ENCODE data around the gene GPRIN1.

Gene GPRIN1

GRCh38 chr5:176568657-176569056 lies 41.3 kb downstream of the GPRIN1 start:
- Histone ChIP-seq H2AFZ (ENCODE audit: low read depth, low read length, severe bottlenecking) (no peak overlapping the region), H3K9me2 (replicated peaks; ENCODE audit: insufficient read depth, low read length) (no peaks in the 10 kb centered on the region), H3K79me2 (ENCODE audit: insufficient read depth, low read length) (no peaks in the 10 kb centered on the region), H3K9me3 (ENCODE audit: insufficient read depth, low read length) (no peaks in the 10 kb centered on the region), H3K36me3 (ENCODE audit: low read length) (no peaks in the 10 kb centered on the region), H4K20me1 (ENCODE audit: low read depth, low read length) (no peaks in the 10 kb centered on the region), H3K4me3 (ENCODE audit: insufficient read depth, low read length, poor library complexity, severe bottlenecking) (no peak overlapping the region), H3K9ac (ENCODE audit: low read length) (no peak overlapping the region), H3K27me3 (ENCODE audit: low read length) (no peaks in the 10 kb centered on the region), H3F3A (ENCODE audit: insufficient read depth) (no peaks in the 10 kb centered on the region), H3K27ac (ENCODE audit: low read depth, low read length) (no peak overlapping the region), H3K4me2 (ENCODE audit: low read depth, low read length, poor library complexity, severe bottlenecking) (no peak overlapping the region)
- TF ChIP-seq CTCF (IDR thresholded peaks at IDR 0.05; ENCODE audit: insufficient read depth, low read length, poor library complexity, severe bottlenecking) (no peak), EZH2phosphoT487 (conservative IDR thresholded peaks at IDR 0.05; ENCODE audit: low read length) (no peak)

GRCh38 chr5:176565760-176566288 lies 44.1 kb downstream of the GPRIN1 start:
- no peak for TF ChIP-seq EZH2phosphoT487 (conservative IDR thresholded peaks at IDR 0.05; ENCODE audit: low read length)
- TF ChIP-seq CTCF (IDR thresholded peaks at IDR 0.05; ENCODE audit: insufficient read depth, low read length, poor library complexity, severe bottlenecking), result no peak
- H3K9me3 ChIP-seq (ENCODE audit: insufficient read depth, low read length), result no peaks in the 10 kb centered on the region
- H4K20me1 ChIP-seq (ENCODE audit: low read depth, low read length), result no peaks in the 10 kb centered on the region
- no peak overlapping the region for H3K27ac ChIP-seq (ENCODE audit: low read depth, low read length)
- H3K4me2 ChIP-seq (ENCODE audit: low read depth, low read length, poor library complexity, severe bottlenecking), result no peak overlapping the region
- H3K9me2 ChIP-seq (replicated peaks; ENCODE audit: insufficient read depth, low read length), result no peaks in the 10 kb centered on the region
- H3K79me2 ChIP-seq (ENCODE audit: insufficient read depth, low read length), result no peaks in the 10 kb centered on the region
- no peak overlapping the region for H3K4me3 ChIP-seq (ENCODE audit: insufficient read depth, low read length, poor library complexity, severe bottlenecking)
- no peak overlapping the region for H2AFZ ChIP-seq (ENCODE audit: low read depth, low read length, severe bottlenecking)
- no peaks in the 10 kb centered on the region for H3K36me3 ChIP-seq (ENCODE audit: low read length)
- no peaks in the 10 kb centered on the region for H3K27me3 ChIP-seq (ENCODE audit: low read length)
- H3K9ac ChIP-seq (ENCODE audit: low read length), result no peak overlapping the region
- no peaks in the 10 kb centered on the region for H3F3A ChIP-seq (ENCODE audit: insufficient read depth)

- Histone ChIP-seq H3K4me2 (ENCODE audit: low read depth, low read length, poor library complexity, severe bottlenecking) (no peak overlapping the region), H3K27me3 (ENCODE audit: low read length) (no peaks in the 10 kb centered on the region), H3K79me2 (ENCODE audit: insufficient read depth, low read length) (no peaks in the 10 kb centered on the region), H3K9me3 (ENCODE audit: insufficient read depth, low read length) (no peaks in the 10 kb centered on the region), H3K9me2 (replicated peaks; ENCODE audit: insufficient read depth, low read length) (no peaks in the 10 kb centered on the region), H2AFZ (ENCODE audit: low read depth, low read length, severe bottlenecking) (no peak overlapping the region), H3K27ac (ENCODE audit: low read depth, low read length) (no peak overlapping the region), H3K9ac (ENCODE audit: low read length) (no peak overlapping the region), H3F3A (ENCODE audit: insufficient read depth) (no peaks in the 10 kb centered on the region), H3K36me3 (ENCODE audit: low read length) (no peaks in the 10 kb centered on the region), H3K4me3 (ENCODE audit: insufficient read depth, low read length, poor library complexity, severe bottlenecking) (no peak overlapping the region), H4K20me1 (ENCODE audit: low read depth, low read length) (no peaks in the 10 kb centered on the region)
- TF ChIP-seq EZH2phosphoT487 (conservative IDR thresholded peaks at IDR 0.05; ENCODE audit: low read length) (no peak), CTCF (IDR thresholded peaks at IDR 0.05; ENCODE audit: insufficient read depth, low read length, poor library complexity, severe bottlenecking) (no peak)
Observed at GRCh38 chr5:176564002-176564401, 46.0 kb downstream of the GPRIN1 start.

Measured in SU-DHL-6 (cell line).